HG02981 (cell line): Measurements from ENCODE around the gene GARRE1.
A peak's percentile ranks its signal among the peaks of the same experiment; 100 is the strongest.
"Not testable (repeated sequence)": the region's sequence is repeated elsewhere in the genome, so short reads cannot be mapped to it uniquely, and the experiment has no call there.

ENCODE experiments used
- ATAC-seq: cut with Tn5 transposase; IDR thresholded peaks from one replicate; pipeline ENCODE4 v1.9.1; 2021; ENCODE audit warnings: mild to moderate bottlenecking, moderate library complexity; ENCODE audit not compliant: unreplicated experiment

GARRE1 gene

GRCh38 chr19:34257559-34257924 is 3.2 kb downstream of the GARRE1 start:
- ATAC-seq, result no peak

- ATAC-seq, result no peak
These were observed 5.2 kb downstream of the GARRE1 start for GRCh38 chr19:34259367-34260095.

- ATAC-seq, result no peak
These were observed 6.4 kb downstream of the GARRE1 start for GRCh38 chr19:34260771-34261173.

GRCh38 chr19:34261334-34262109 is 7.2 kb downstream of the GARRE1 start:
- ATAC-seq, result no peak

- no peak for ATAC-seq
These were observed 9.4 kb downstream of the GARRE1 start for GRCh38 chr19:34263745-34264237.

- ATAC-seq, result no peak
These were observed 10.9 kb downstream of the GARRE1 start for GRCh38 chr19:34265221-34265650.

GRCh38 chr19:34269081-34269480 is 14.7 kb downstream of the GARRE1 start:
- no peak for ATAC-seq

GRCh38 chr19:34269489-34269888 is 15.1 kb downstream of the GARRE1 start:
- ATAC-seq, result no peak

GRCh38 chr19:34269968-34270621 is 15.7 kb downstream of the GARRE1 start:
- peak; percentile 54 for ATAC-seq

- no peak for ATAC-seq
These were observed 18.8 kb downstream of the GARRE1 start for GRCh38 chr19:34273121-34273520.

GRCh38 chr19:34274284-34274826 is 20.0 kb downstream of the GARRE1 start:
- no peak for ATAC-seq

GRCh38 chr19:34274827-34275625 is 20.7 kb downstream of the GARRE1 start:
- no peak for ATAC-seq

- ATAC-seq, result no peak
These were observed 21.4 kb downstream of the GARRE1 start for GRCh38 chr19:34275705-34276104.

- no peak for ATAC-seq
These were observed 22.3 kb downstream of the GARRE1 start for GRCh38 chr19:34276614-34277013.

- ATAC-seq, result no peak
These were observed 22.9 kb downstream of the GARRE1 start for GRCh38 chr19:34277244-34277643.

GRCh38 chr19:34278783-34279182 is 24.4 kb downstream of the GARRE1 start:
- ATAC-seq, result no peak

GRCh38 chr19:34281444-34281843 is 27.1 kb downstream of the GARRE1 start:
- ATAC-seq, result not testable (repeated sequence)

- ATAC-seq, result no peak
These were observed 28.5 kb downstream of the GARRE1 start for GRCh38 chr19:34282611-34283519.

GRCh38 chr19:34284505-34284904 is 30.2 kb downstream of the GARRE1 start:
- ATAC-seq, result no peak
